K562 (cell line): ENCODE results near the gene TMEM108.

Source experiments
- EP300 ChIP-seq: IDR thresholded peaks from 2 replicates; pipeline ENCODE4 v1.6.1; 2012; ENCODE audit warnings: low read length, improper control_type of control experiment
- MYC ChIP-seq, 2 experiments: fragments of 250-450 bp in 1 of 2; sonication (Bioruptor Pico) in 1 of 2; IDR thresholded peaks; 2 replicates each; pipeline versions ENCODE4 v1.5.1 to v1.6.1; 2012 to 2021; ENCODE audit warnings: low read depth in 2 of 2, borderline replicate concordance in 1 of 2, improper control_type of control experiment in 1 of 2, low read length in 1 of 2, mild to moderate bottlenecking in 1 of 2, moderate library complexity in 1 of 2
- NFIC ChIP-seq: fragments of 450-650 bp; IDR thresholded peaks from 2 replicates; pipeline ENCODE4 v1.6.1; 2017; ENCODE audit warnings: mild to moderate bottlenecking, inconsistent platforms
- POLR2H ChIP-seq: IDR thresholded peaks from 2 replicates; pipeline ENCODE4 v1.6.1; 2016; ENCODE audit warnings: missing genetic modification characterization, low read depth, mild to moderate bottlenecking, control low read depth, missing compliant biosample characterization, moderate library complexity
- STAT5A ChIP-seq: IDR thresholded peaks from 2 replicates; pipeline ENCODE4 v1.6.1; 2012; ENCODE audit warnings: low read length, inconsistent platforms, borderline replicate concordance
- TCF7L2 ChIP-seq: fragments of 150-350 bp; IDR thresholded peaks from 2 replicates; pipeline ENCODE4 v1.6.1; 2016; ENCODE audit warnings: low read depth, mild to moderate bottlenecking, low read length, moderate library complexity
- XRCC3 ChIP-seq: fragments of 450-650 bp; IDR thresholded peaks from 2 replicates; pipeline ENCODE4 v1.6.1; 2017; ENCODE audit warnings: mild to moderate bottlenecking, moderate library complexity
- ZBTB1 ChIP-seq: sonication (generic); formaldehyde crosslinking; IDR thresholded peaks from 2 replicates; pipeline ENCODE4 v1.8.1; 2023; ENCODE audit warnings: missing genetic modification reagents, low read depth, mild to moderate bottlenecking, borderline replicate concordance
- ZNF586 ChIP-seq: fragments of 450-650 bp; formaldehyde crosslinking; conservative IDR thresholded peaks from 2 replicates; pipeline ENCODE4 v1.4.0; 2020; ENCODE audit warnings: mild to moderate bottlenecking, moderate library complexity
- ZNF79 ChIP-seq: fragments of 250-450 bp; sonication (Bioruptor Pico); IDR thresholded peaks from 2 replicates; pipeline ENCODE4 v1.4.0; 2020; ENCODE audit warnings: low read depth, mild to moderate bottlenecking, moderate library complexity
- TF ChIP-seq, protein P1 (sequence below), 3 experiments: IDR thresholded peaks in 2 of 3; conservative IDR thresholded peaks in 1 of 3; 2 replicates each; pipeline ENCODE4 v1.5.1; 2011 to 2012; ENCODE audit warnings: low read length in 3 of 3, mild to moderate bottlenecking in 3 of 3, control low read depth in 2 of 3, improper control_type of control experiment in 1 of 3, inconsistent platforms in 1 of 3, low read depth in 1 of 3, mixed read lengths in 1 of 3, moderate library complexity in 1 of 3; ENCODE audit not compliant: insufficient read depth in 2 of 3
- TF ChIP-seq, protein P2 (sequence below), 2 experiments: fragments of 450-650 bp; formaldehyde crosslinking in 1 of 2; IDR thresholded peaks; 2 replicates each; pipeline versions ENCODE4 v1.4.0 to v1.6.1; 2014 to 2020; ENCODE audit warnings: mild to moderate bottlenecking in 2 of 2, borderline replicate concordance in 1 of 2, low read depth in 1 of 2

DNA sequence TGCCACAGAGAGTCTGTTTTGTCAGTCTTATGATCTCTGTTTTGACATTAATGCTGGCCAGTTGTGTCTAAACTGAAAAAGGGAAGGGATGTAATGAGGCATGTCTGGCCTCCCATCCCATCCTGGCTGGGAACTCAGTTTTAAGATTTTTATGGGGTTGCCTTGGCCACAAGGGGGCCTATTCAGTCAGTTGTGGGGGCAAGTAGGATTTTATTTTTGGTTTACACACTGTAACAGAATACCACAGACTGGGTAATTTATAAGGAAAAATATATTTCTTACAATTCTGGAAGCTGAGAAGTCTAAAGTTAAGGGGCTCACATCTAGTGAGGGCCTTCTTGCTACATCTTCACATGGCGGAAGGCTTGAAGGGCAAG lies 129.8 kb downstream of the TMEM108 start:
- TF ChIP-seq, protein P1, sequence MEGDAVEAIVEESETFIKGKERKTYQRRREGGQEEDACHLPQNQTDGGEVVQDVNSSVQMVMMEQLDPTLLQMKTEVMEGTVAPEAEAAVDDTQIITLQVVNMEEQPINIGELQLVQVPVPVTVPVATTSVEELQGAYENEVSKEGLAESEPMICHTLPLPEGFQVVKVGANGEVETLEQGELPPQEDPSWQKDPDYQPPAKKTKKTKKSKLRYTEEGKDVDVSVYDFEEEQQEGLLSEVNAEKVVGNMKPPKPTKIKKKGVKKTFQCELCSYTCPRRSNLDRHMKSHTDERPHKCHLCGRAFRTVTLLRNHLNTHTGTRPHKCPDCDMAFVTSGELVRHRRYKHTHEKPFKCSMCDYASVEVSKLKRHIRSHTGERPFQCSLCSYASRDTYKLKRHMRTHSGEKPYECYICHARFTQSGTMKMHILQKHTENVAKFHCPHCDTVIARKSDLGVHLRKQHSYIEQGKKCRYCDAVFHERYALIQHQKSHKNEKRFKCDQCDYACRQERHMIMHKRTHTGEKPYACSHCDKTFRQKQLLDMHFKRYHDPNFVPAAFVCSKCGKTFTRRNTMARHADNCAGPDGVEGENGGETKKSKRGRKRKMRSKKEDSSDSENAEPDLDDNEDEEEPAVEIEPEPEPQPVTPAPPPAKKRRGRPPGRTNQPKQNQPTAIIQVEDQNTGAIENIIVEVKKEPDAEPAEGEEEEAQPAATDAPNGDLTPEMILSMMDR (IDR thresholded peaks at IDR 0.05 in 2 of 3, conservative IDR thresholded peaks at IDR 0.05 in 1 of 3; ENCODE audit: insufficient read depth in 2 of 3, low read depth in 1 of 3, low read length in 3 of 3): no peak
- TF ChIP-seq ZBTB1 (CRISPR knock-in tag) (no peak), ZNF79 (CRISPR knock-in tag) (no peak), TCF7L2 (no peak), NFIC (no peak), XRCC3 (no peak), ZNF586 (no peak), POLR2H (tag) (no peak), STAT5A (no peak), EP300 (no peak), MYC (IDR thresholded peaks at IDR 0.05; ENCODE audit: low read depth, low read length) (no peak), MYC (CRISPR knock-in tag; IDR thresholded peaks at IDR 0.05; ENCODE audit: borderline replicate concordance, low read depth) (no peak)
- TF ChIP-seq, protein P2, sequence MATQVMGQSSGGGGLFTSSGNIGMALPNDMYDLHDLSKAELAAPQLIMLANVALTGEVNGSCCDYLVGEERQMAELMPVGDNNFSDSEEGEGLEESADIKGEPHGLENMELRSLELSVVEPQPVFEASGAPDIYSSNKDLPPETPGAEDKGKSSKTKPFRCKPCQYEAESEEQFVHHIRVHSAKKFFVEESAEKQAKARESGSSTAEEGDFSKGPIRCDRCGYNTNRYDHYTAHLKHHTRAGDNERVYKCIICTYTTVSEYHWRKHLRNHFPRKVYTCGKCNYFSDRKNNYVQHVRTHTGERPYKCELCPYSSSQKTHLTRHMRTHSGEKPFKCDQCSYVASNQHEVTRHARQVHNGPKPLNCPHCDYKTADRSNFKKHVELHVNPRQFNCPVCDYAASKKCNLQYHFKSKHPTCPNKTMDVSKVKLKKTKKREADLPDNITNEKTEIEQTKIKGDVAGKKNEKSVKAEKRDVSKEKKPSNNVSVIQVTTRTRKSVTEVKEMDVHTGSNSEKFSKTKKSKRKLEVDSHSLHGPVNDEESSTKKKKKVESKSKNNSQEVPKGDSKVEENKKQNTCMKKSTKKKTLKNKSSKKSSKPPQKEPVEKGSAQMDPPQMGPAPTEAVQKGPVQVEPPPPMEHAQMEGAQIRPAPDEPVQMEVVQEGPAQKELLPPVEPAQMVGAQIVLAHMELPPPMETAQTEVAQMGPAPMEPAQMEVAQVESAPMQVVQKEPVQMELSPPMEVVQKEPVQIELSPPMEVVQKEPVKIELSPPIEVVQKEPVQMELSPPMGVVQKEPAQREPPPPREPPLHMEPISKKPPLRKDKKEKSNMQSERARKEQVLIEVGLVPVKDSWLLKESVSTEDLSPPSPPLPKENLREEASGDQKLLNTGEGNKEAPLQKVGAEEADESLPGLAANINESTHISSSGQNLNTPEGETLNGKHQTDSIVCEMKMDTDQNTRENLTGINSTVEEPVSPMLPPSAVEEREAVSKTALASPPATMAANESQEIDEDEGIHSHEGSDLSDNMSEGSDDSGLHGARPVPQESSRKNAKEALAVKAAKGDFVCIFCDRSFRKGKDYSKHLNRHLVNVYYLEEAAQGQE (IDR thresholded peaks at IDR 0.05; ENCODE audit: borderline replicate concordance): no peak
- TF ChIP-seq, protein P2 (CRISPR knock-in tag; IDR thresholded peaks at IDR 0.05; ENCODE audit: low read depth): no peak
